ENCODE data around the gene AGBL3.
"Not testable (repeated sequence)": the region's sequence is repeated elsewhere in the genome, so short reads cannot be mapped to it uniquely, and the experiment has no call there.

AGBL3 gene

GRCh38 chr7:135169964-135170273, 183.6 kb downstream of the AGBL3 start:
- H3K4me3 ChIP-seq (replicated peaks; ENCODE audit: low read depth, low read length): peak overlapping the region; percentile 84
- TF ChIP-seq CTCF (IDR thresholded peaks at IDR 0.05; ENCODE audit: low read depth, low read length, missing control alignments): no peak
- no peak for DNase-seq (ENCODE audit: extremely low read depth, low read depth)

- H3K4me3 ChIP-seq (replicated peaks; ENCODE audit: low read depth, low read length): peak within 1 kb of the TSS; percentile 84
- DNase-seq (ENCODE audit: extremely low read depth, low read depth): peak; percentile 63
- TF ChIP-seq CTCF (IDR thresholded peaks at IDR 0.05; ENCODE audit: low read depth, low read length, missing control alignments): peak; percentile 58
Observed at GRCh38 chr7:135170274-135170997, 184.1 kb downstream of the AGBL3 start, which contains the start of gene CYREN. Gene CYREN, minus strand, starts transcription at chr7:135170707. Its CDS starts 1,785 bp downstream, at chr7:135168922.

GRCh38 chr7:135170998-135171481, 184.7 kb downstream of the AGBL3 start:
- H3K4me3 ChIP-seq (replicated peaks; ENCODE audit: low read depth, low read length): peak overlapping the region; percentile 84

GRCh38 chr7:135171581-135172291, 185.4 kb downstream of the AGBL3 start:
- DNase-seq (ENCODE audit: extremely low read depth, low read depth); H3K4me3 ChIP-seq (replicated peaks; ENCODE audit: low read depth, low read length): not testable (repeated sequence)

More at GRCh38 chr7:135170998-135171481, 184.7 kb downstream of the AGBL3 start:
- not testable (repeated sequence) for DNase-seq (ENCODE audit: extremely low read depth, low read depth)

GRCh38 chr7:135173916-135174315, 187.6 kb downstream of the AGBL3 start:
- H3K4me3 ChIP-seq (replicated peaks; ENCODE audit: low read depth, low read length); DNase-seq (ENCODE audit: extremely low read depth, low read depth): not testable (repeated sequence)

GRCh38 chr7:135174941-135175340, 188.6 kb downstream of the AGBL3 start:
- no peak for DNase-seq (ENCODE audit: extremely low read depth, low read depth)
- no peak overlapping the region for H3K4me3 ChIP-seq (replicated peaks; ENCODE audit: low read depth, low read length)
- TF ChIP-seq CTCF (IDR thresholded peaks at IDR 0.05; ENCODE audit: low read depth, low read length, missing control alignments): no peak

- H3K4me3 ChIP-seq (replicated peaks; ENCODE audit: low read depth, low read length): no peak overlapping the region
- no peak for TF ChIP-seq CTCF (IDR thresholded peaks at IDR 0.05; ENCODE audit: low read depth, low read length, missing control alignments)
- DNase-seq (ENCODE audit: extremely low read depth, low read depth): no peak
Observed at GRCh38 chr7:135175931-135176330, 189.6 kb downstream of the AGBL3 start.

- TF ChIP-seq CTCF (IDR thresholded peaks at IDR 0.05; ENCODE audit: low read depth, low read length, missing control alignments): no peak
- no peak overlapping the region for H3K4me3 ChIP-seq (replicated peaks; ENCODE audit: low read depth, low read length)
- no peak for DNase-seq (ENCODE audit: extremely low read depth, low read depth)
Observed at GRCh38 chr7:135177028-135177696, 190.9 kb downstream of the AGBL3 start.

Data from HFF-Myc (cell line).